Measurements from ENCODE around the gene DPT.

The DPT gene

DNA sequence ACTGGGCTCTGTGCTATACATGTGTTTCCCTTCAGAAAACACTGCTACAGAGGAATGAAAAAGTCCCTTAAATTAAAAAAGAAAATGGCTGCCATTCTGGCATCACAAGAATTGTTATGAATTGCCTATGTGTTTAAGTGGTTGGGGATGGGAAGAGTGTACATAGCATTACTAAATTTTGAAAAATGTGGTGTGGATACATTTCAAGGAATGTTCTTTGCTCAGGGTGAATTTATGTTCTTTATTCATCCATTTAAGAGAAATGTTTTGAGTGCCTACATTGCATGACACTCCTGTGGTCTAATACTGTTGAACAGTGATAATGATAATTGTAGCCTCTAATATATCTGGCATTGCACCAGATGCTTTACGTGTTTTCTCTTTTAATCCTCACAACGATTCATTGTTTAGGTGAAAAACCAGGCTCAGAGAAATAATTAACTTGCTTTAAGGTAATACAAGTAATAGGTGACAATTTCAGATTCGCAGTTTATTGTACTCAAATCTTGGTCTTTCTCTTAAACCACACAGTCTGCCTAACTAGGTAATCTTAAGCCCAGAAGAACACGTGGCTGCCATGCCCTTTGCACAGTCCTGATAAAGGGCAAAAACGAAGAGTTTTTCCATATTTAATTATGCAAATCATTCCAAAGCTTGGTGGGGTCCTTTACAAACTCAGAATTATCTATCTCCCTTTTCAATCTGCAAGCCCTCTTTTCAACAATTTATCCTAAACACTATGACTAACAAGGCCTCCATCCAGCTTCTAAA is 31.5 kb downstream of the DPT start:
- FAIRE-seq = no peak

DNA sequence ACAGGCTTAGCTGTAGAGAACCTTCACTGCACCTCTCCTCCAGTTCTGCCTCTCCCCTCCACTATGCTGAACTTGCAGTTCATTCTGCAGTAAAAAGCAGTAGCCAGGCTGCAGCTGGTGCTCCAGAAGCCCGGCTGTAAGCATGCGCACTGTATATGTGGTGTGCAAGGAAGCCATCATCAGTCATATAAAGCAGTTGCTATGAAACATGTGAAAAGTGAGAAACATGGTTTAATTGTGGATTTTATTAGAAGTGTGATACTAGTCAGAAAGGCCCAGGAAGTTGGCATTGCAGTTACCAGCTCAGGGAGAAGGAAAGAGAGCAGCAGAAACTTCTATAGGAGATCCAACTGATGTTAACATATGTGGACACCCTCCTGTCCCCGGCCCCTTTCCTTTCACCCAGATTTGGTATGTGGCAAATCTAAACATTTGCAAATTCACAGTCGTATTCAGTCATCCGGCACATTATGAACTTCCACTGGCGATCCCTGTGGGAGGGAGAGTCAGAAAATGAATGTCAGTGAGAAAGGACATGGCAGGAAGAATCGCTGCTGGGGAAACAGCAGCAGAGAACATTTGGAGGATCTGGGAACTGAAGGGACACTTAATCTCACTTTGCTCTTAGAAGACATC is 32.8 kb downstream of the DPT start:
- FAIRE-seq = no peak

GRCh38 chr1:168693872-168694238 is 35.2 kb downstream of the DPT start:
- no peak for FAIRE-seq

GRCh38 chr1:168693197-168693871 is 35.7 kb downstream of the DPT start:
- no peak for FAIRE-seq

GRCh38 chr1:168692472-168692871 is 36.5 kb downstream of the DPT start:
- FAIRE-seq = no peak

DNA sequence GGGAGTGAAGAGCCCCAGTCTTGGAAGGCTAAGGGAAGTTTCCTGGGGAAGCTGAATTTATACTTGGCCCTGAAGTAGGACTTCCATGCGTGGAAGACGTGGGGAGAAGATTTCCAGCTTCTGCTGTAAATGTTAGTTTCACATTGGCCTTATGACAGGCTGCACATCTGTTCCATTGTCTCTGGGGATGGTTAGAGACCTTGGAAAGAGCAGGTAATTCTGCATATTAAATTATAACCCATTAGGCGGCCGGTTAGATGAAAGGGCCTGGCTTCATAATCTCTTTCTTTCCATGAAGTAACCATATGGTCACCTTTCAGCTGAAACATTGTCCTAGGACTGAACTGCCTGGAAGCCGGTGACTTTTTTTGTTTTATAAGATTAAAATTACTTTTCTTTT is 37.5 kb downstream of the DPT start:
- no peak for FAIRE-seq

DNA sequence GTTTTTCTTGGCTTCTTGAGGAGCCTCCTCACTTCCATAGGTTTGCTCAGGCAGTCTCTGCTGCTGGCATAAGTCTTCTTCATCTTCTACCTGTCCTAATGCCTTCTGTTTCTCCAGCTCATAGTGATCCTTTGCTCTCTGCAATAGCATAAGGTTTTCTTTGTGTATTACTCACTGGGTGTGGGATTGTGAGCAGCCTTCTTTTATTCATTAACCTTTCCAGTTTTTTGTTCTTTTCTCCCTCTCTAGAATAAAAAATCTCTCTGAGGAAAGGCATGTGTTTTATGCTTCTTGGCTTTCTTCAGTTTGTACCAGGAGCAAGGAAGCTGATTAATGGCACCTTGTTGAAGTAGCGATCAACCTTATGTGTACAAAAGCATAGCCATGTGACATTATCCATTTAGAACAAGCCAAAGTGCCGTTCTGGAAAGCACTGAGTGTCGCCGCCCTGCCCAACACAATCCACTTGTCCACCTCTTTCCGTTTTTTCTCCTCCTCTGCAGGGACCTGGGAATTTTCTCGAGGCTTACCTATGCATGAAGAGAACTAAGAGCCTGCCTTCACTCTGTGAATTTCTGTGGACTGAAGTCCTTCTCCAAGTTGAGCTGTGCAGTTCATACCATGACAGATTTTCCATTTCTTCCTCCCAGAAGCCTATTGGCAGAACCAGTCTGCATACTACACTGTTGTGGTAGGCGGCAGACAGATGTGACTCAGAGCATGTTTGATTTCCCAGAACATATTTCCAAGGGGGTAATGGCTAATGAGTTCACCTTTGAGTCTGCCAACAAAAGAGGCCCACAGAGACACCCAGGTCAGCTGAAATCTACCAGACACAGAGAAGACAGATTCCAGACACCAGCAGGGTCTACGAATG is 39.0 kb downstream of the DPT start:
- no peak for FAIRE-seq

DNA sequence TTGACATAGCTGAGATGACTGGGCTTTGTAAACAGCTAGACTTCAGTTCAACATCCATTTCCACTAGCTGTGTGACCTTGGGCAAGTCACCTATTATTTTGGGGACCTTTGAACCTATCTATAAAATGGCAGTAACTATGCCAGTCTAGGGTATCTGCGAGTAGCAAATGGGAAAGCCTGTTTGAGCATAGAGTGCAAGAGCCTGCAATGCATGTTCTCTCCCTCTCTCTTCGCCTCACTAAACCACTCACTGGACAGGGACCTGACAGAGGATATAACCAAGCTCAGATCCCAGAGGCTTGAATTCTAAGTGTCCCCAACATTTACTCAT is 39.7 kb downstream of the DPT start:
- FAIRE-seq = no peak

- FAIRE-seq = no peak
Measured at GRCh38 chr1:168688644-168689326, 40.2 kb downstream of the DPT start.

- no peak for FAIRE-seq
Measured at GRCh38 chr1:168687816-168688215, 41.2 kb downstream of the DPT start.

DNA sequence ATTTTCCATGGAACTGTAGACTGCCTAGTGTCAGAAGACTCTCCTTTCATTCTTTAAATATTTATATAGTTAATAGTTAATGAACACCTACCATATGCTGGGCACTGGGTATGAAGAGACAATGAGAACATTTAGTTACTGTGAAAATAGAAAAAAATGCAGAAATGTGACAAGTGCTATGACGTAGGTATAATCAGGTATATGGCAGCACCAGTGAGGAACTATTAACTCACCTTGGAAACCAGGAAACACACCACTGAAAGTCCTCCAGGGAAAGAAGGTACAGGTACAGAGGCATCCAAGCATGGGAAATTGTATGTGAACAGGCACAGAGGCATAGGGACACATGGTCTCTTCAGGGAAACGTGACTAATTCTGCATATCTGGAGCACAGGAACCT is 42.3 kb downstream of the DPT start:
- FAIRE-seq = no peak

- FAIRE-seq = no peak
Measured at GRCh38 chr1:168683871-168684270, 45.1 kb downstream of the DPT start.

DNA sequence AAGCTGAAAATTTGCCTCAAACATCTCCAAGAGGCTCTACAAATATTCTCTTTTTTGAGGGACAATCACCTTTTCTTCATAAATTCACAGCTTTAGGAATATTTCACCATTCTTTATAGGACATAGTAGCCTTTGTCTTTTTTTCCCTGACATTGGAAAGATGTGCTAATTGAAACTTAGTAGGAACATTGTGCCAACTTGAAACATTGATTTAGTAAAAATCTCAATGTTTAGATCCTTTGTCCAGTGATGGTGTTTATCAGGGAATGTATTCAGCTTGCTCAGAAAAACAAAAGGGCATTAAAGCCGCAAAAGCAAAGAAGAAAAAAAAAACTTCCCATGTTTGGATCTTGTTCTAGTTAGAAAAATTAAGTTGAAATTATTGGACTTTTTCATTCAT is 52.1 kb downstream of the DPT start:
- no peak for FAIRE-seq

GRCh38 chr1:168676029-168676812 is 52.8 kb downstream of the DPT start:
- no peak for FAIRE-seq

DNA sequence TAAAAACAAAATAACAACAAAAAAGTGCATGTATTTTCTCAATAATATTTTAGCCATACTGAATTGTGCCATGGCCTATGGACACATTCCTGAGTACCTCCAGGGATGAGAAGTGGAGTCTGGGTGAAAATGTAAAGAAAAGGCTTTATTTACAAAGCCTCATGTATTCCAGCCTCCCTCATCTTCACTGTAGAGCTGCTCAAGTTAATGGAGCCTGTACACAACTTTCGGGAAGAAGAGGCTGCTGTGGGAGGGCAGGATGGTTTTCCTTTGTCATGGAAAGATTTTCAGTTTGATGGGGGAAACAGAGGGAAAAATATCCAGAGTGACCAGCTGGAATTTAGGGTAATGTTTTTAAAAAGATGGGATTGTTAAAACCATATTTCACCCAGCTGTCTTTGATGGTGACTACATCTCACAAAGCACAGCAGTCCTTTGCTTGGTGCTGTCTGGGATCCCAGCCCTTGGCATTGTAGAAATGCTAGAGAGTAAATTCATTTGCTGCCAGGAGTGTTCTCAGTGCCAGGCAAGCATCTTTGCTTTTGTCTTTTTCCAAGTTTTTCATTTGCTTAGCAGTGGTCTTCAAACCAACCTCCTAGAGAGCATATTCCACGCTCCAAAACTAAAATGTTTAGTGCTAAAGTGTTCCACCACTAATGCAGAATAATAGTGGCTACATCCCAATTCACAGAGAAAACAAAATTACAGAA is 54.9 kb downstream of the DPT start:
- no peak for FAIRE-seq

- FAIRE-seq = no peak
Measured at GRCh38 chr1:168672278-168672677, 56.7 kb downstream of the DPT start.

GRCh38 chr1:168671782-168672181 is 57.2 kb downstream of the DPT start:
- no peak for FAIRE-seq

DNA sequence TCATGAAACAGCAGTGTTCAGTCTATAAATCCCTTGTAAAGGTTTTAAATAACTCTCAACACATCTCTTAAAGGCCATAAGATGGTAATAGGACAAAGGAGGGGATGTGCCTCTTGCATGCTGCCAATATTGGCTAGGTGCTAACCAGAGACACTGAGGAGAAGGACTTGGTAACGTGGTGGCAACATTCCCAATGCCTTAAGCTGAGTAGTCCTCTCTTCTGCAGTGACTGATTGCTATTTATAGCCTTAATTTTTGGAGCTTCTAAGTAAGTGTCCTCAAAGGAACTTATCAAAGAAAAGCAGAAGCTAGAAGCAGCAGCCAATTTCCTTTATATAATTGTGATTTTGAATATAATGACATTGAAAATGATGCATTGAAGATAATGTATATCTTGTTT is 63.0 kb downstream of the DPT start:
- no peak for FAIRE-seq

DNA sequence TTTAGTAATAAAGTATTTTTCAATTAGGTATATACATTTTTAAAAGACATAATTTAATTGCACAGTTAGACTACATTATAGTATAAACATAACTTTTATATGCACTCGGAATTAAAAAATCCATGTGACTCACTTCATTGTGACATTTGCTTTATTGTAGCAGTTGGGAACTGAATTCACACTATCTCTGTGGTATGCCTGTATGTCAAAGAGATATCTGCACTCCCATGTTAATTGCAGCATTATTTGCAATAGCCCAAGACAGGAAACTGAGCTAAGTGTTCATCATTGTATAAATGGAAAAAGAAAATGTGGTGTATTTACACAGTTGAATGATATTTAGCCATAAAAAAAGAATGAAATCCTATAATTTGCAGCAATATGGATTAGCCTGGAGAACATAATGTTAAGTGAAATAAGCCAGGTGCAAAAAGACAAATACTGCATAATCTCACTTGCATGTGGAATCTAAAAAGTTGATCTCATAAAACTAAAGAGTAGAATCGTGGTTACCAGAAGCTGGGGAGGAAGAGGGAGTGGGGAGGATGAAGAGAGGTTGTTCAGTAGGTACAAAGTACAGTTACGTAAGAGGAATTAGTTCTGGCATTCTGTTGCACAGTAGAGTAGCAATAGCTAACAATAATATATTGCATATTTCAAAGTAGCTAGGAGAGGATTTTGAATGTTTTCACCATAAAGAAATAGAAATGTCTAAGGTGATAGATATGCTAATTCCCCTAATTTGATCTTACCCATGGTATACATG is 64.8 kb downstream of the DPT start:
- FAIRE-seq = no peak

DNA sequence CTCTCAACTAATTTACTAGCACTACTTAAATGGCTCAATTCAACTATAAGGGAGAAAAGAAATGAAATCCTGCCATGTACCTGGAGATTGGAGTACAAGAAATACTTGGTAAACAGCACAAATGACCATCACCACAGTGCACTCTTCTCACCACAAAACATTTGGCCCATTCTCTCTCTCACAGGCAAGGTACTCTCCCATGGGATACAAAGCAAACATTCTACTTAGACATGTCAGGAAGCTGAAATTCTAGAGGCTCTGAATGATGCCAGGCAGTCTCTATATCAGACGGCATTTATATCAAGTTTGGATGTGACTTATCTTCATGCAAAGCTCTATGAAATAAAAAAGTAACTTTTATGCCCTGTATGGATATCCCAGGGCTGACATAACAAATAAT is 72.5 kb downstream of the DPT start:
- no peak for FAIRE-seq
